Measurements from ENCODE around the gene C17orf78.

The C17orf78 gene

DNA sequence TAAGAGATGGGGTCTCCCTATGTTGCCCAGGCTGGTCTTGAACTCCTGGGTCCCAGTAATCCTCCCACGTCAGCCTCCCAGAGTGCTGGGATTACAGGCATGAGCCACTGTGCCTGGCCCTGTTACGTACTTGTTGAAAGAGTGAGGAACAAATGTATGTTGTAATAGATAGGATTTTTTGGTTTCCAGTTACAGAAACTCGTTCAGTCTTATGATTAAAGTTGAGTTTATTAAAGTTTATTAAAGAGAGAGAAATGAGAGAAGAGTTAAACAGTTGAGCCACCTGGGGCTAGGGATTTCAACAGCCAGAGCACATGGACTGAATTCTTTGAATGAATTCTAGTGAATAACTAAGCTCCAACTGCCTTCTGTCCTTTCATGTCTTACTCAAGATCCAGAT lies 34.6 kb downstream of the C17orf78 start:
- DNase-seq (ENCODE audit: low read depth, low spot score) = no peak
- no peak overlapping the region for H3K4me3 ChIP-seq (ENCODE audit: low read depth, low read length)
- TF ChIP-seq CTCF (IDR thresholded peaks at IDR 0.05; ENCODE audit: low read depth, low read length) = no peak
- in situ Hi-C loops (cut with HindIII; ENCODE audit: low sequenced_read_pairs) = no loop called here

DNA sequence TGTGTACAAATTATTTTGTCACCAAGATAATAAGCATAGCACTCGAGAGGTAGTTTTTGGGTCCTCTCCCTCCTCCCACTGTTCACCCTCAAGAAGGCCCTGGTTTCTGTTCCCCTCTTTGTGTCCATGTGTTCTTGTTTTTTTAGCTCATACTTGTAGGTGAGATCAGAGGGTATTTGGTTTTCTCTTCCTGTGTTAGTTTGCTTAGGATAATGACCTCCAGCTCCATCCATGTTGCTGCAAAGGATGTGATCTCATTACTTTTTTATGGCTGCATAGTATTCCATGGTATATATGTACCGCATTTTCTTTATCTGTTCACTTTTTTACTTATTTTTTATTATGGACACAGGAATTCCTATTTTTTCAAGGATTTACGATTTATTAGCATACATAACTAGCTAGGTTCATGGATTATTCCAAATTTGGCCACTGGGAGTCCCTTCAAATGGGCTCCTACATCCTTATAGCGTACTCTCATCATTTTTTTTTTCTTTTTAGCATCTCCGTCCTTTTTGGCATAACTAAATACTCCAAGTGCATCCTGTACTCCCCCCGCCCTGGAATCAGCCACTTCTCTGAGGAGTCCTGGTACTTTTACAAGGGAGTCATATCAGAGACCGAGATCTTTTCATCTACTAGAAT lies 38.2 kb downstream of the C17orf78 start:
- in situ Hi-C loops (cut with HindIII; ENCODE audit: low sequenced_read_pairs) = no loop called here
- peak; percentile 37 for TF ChIP-seq CTCF (IDR thresholded peaks at IDR 0.05; ENCODE audit: low read depth, low read length)
- no peak overlapping the region for H3K4me3 ChIP-seq (ENCODE audit: low read depth, low read length)
- DNase-seq (ENCODE audit: low read depth, low spot score) = no peak

DNA sequence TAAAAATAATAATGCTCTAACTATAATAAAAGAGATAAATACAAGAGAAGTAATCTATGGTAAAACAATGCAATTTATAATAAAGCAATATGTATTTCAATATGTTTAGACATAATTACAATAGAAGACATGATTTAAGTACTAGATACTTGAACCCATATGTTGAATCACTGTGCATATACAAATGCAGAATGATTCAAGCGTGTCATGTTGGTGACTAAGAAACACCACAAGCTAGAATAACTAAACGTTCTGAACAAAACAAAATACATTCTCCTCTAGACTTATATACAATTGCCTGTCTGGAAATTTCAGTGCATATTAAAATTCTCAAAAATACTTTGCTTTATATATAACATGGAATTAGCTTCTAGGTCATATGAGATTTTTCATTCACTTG lies 42.1 kb downstream of the C17orf78 start:
- in situ Hi-C loops (cut with HindIII; ENCODE audit: low sequenced_read_pairs) = no loop called here
- no peak overlapping the region for H3K4me3 ChIP-seq (ENCODE audit: low read depth, low read length)
- DNase-seq (ENCODE audit: low read depth, low spot score) = peak; percentile 30
- no peak for TF ChIP-seq CTCF (IDR thresholded peaks at IDR 0.05; ENCODE audit: low read depth, low read length)

DNA sequence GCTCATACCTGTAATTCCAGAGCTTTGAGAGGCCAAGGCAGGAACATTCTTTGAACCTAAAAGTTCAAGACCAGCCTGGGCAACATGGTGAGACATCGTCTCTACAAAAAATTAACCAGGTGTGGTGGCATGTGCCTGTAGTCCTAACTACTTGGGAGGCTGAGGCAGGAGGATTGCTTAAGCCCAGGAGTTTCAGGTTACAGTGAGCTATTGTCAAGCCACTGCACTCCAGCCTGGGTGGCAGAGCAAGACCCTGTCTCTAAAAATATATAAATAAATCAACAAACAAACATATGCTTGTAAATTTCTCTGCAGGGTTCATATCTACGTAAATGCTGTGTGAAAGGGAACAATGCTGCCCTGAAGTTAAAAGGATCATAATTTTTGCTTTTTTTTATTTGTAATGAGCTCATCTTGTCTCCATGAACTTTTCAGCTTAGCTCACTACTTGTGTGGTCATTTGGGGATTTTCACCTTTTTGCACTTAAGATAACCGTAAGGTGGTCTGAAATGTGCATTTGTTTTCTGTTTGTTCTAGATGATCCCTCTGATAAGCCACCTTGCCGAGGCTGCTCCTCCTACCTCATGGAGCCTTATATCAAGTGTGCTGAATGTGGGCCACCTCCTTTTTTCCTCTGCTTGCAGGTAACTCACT lies 47.3 kb downstream of the C17orf78 start:
- in situ Hi-C loops (cut with HindIII; ENCODE audit: low sequenced_read_pairs) = no loop called here

DNA sequence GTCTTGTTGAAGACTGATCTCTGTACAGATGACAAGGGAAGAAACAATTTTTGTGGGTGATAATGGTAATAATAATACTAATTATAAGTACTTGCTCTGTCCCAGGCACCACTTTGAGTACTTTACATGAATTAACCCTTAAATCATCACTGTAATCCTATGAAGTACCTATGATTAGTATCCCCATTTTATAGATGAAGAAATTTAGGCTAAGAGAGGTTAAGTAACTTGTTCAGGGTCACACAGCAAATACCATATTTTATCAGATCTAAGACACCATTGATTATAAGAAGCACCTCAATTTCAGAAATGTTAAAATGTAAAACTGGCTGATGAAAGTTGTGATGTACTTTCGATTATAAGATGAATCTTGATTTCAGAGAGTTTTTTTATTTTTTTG lies 49.5 kb downstream of the C17orf78 start:
- no peak for DNase-seq (ENCODE audit: low read depth, low spot score)
- in situ Hi-C loops (cut with HindIII; ENCODE audit: low sequenced_read_pairs) = no loop called here
- H3K4me3 ChIP-seq (ENCODE audit: low read depth, low read length) = no peak overlapping the region
- TF ChIP-seq CTCF (IDR thresholded peaks at IDR 0.05; ENCODE audit: low read depth, low read length) = no peak

More for the DNA sequence above, 47.3 kb downstream of the C17orf78 start:
- TF ChIP-seq CTCF (IDR thresholded peaks at IDR 0.05; ENCODE audit: low read depth, low read length) = no peak
- DNase-seq (ENCODE audit: low read depth, low spot score) = no peak
- no peak overlapping the region for H3K4me3 ChIP-seq (ENCODE audit: low read depth, low read length)

DNA sequence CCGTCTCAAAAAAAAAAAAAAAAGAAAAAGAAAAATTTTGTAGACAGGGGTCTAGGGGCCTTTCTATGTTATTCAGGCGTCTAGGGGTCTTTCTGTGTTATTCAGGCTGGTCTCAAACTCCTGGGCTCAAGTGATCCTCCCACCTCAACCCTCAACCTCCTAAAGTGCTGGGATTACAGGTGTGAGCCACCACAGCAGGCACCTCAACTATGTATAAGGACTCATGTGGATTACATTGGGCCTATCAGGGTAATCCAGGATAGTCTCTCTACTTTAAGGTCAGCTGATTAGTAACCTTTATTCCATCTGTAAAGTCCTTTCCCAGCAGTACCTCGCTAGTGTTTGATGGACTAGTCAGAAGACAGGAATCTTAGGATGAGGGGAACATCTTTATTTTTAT lies 53.3 kb downstream of the C17orf78 start:
- no peak for TF ChIP-seq CTCF (IDR thresholded peaks at IDR 0.05; ENCODE audit: low read depth, low read length)
- DNase-seq (ENCODE audit: low read depth, low spot score) = no peak
- no peak overlapping the region for H3K4me3 ChIP-seq (ENCODE audit: low read depth, low read length)
- in situ Hi-C loops (cut with HindIII; ENCODE audit: low sequenced_read_pairs) = no loop called here
